NCI-H460 (cell line): Measurements from ENCODE around the gene CES3. TPM values are rescaled to one million over a fixed set of nuclear protein-coding genes. Genes with fewer than 3 reads are reported as not detected.

ENCODE experiments used
- small RNA-seq, 2 experiments: library from RNA; depleted of rRNA; stranded (forward); fragments of <200 nt; gene quantifications; one replicate each; pipeline ENCODE3, GENCODE V24; 2014
- total RNA-seq: library from RNA; depleted of rRNA; stranded (reverse); fragments of >200 nt; shearing (Covaris generic); gene quantifications from 2 replicates; pipeline ENCODE4 v1.2.3, GENCODE V29; 2014; rRNA removed

CES3 gene
- total RNA-seq, 1 experiment from 2014 or later, result 0.42 TPM

Small RNA genes lying within 50 kb of the gene (small RNA-seq; reads per million reads assigned to genes)
- gene RN7SL543P, result 0 reads per million in 2 experiments

Other genes starting within 250 kb of the CES3 start
- gene DYNC1LI2, start 209.7 kb upstream of the CES3 start, total RNA-seq, result 104 and 132 TPM in 2 replicates
- gene TERB1, start 159.7 kb upstream of the CES3 start, total RNA-seq, result 0.20 TPM in 1 of 2 replicates, not detected in the other
- 206 and 212 TPM in 2 replicates for gene NAE1, start 130.3 kb upstream of the CES3 start, total RNA-seq
- not detected in 2 replicates for gene CA7, start 116.9 kb upstream of the CES3 start, total RNA-seq
- 7.4 and 10.5 TPM in 2 replicates for gene PDP2, start 80.8 kb upstream of the CES3 start, total RNA-seq
- gene CDH16, start 42.4 kb upstream of the CES3 start, total RNA-seq, result not detected in 2 replicates
- 0.57 and 0.66 TPM in 2 replicates for gene RRAD, start 35.7 kb upstream of the CES3 start, total RNA-seq
- gene CIAO2B, start 26.9 kb upstream of the CES3 start, total RNA-seq, result 270 and 295 TPM in 2 replicates
- gene CES2, start 25.8 kb upstream of the CES3 start, total RNA-seq, result 45.5 and 51.5 TPM in 2 replicates
- gene CES4A, start 27.3 kb downstream of the CES3 start, total RNA-seq, result not detected in 2 replicates
- gene CBFB, start 67.9 kb downstream of the CES3 start, total RNA-seq, result 99.5 and 111 TPM in 2 replicates
- 35.0 and 36.8 TPM in 2 replicates for gene PHAF1, start 148.7 kb downstream of the CES3 start, total RNA-seq
- 14.2 and 15.6 TPM in 2 replicates for gene B3GNT9, start 189.7 kb downstream of the CES3 start, total RNA-seq
- gene TRADD, start 198.6 kb downstream of the CES3 start, total RNA-seq, result 19.5 and 20.0 TPM in 2 replicates
- 19.0 and 21.5 TPM in 2 replicates for gene FBXL8, start 198.7 kb downstream of the CES3 start, total RNA-seq
- 52.4 and 58.0 TPM in 2 replicates for gene HSF4, start 203.5 kb downstream of the CES3 start, total RNA-seq
- gene NOL3, start 209.3 kb downstream of the CES3 start, total RNA-seq, result 66.3 and 68.2 TPM in 2 replicates
- 9.6 and 10.8 TPM in 2 replicates for gene MATCAP1, start 222.7 kb downstream of the CES3 start, total RNA-seq
- not detected in 2 replicates for gene EXOC3L1, start 228.9 kb downstream of the CES3 start, total RNA-seq
- gene E2F4, start 230.9 kb downstream of the CES3 start, total RNA-seq, result 122 TPM in 2 replicates
- gene ELMO3, start 237.9 kb downstream of the CES3 start, total RNA-seq, result 1.1 and 1.5 TPM in 2 replicates